ENCODE data around the gene ZNF300. TPM values are rescaled to one million over a fixed set of nuclear protein-coding genes. Genes with fewer than 3 reads are reported as not detected.
"Not testable (repeated sequence)": the region's sequence is repeated elsewhere in the genome, so short reads cannot be mapped to it uniquely, and the experiment has no call there.

ZNF300 gene
- total RNA-seq, 1 experiment from 2014 or later: 7.2 TPM

- H3K4me3 ChIP-seq: no peak overlapping the region
- no peaks in the 10 kb centered on the region; the same call in 1 of the 2 replicates for H3K9me3 ChIP-seq (replicated peaks)
- H3K36me3 ChIP-seq: no peaks in the 10 kb centered on the region
- no peaks in the 10 kb centered on the region for H3K4me1 ChIP-seq (replicated peaks)
- H3K27me3 ChIP-seq (replicated peaks): no peaks in the 10 kb centered on the region
- no peak for DNase-seq (ENCODE audit: low read depth in 1 of 2, low spot score in 2 of 2)
- H3K27ac ChIP-seq: no peak overlapping the region
These were observed 44.4 kb downstream of the ZNF300 start for GRCh38 chr5:150860246-150860821.

GRCh38 chr5:150856700-150857099 lies 48.1 kb downstream of the ZNF300 start:
- H3K36me3 ChIP-seq; DNase-seq (ENCODE audit: low read depth in 1 of 2, low spot score in 2 of 2); H3K4me3 ChIP-seq; H3K9me3 ChIP-seq (replicated peaks); H3K4me1 ChIP-seq (replicated peaks); H3K27me3 ChIP-seq (replicated peaks); H3K27ac ChIP-seq: not testable (repeated sequence)

- Histone ChIP-seq H3K27ac (no peak overlapping the region), H3K4me3 (no peak overlapping the region), H3K4me1 (replicated peaks) (no peaks in the 10 kb centered on the region), H3K27me3 (replicated peaks) (peaks cover 7% of the 10 kb centered on the region; the same call in 1 of the 2 replicates), H3K36me3 (no peaks in the 10 kb centered on the region), H3K9me3 (replicated peaks) (no peaks in the 10 kb centered on the region)
- no peak for DNase-seq (ENCODE audit: low read depth in 1 of 2, low spot score in 2 of 2)
These were observed 51.2 kb downstream of the ZNF300 start for GRCh38 chr5:150853561-150853960.

GRCh38 chr5:150851039-150851438 lies 53.7 kb downstream of the ZNF300 start:
- Histone ChIP-seq H3K27ac (no peak overlapping the region), H3K9me3 (replicated peaks) (no peaks in the 10 kb centered on the region), H3K4me1 (replicated peaks) (no peaks in the 10 kb centered on the region; the same call in 1 of the 2 replicates), H3K4me3 (no peak overlapping the region), H3K36me3 (no peaks in the 10 kb centered on the region), H3K27me3 (replicated peaks) (peaks cover 8% of the 10 kb centered on the region; the same call in 1 of the 2 replicates)
- DNase-seq (ENCODE audit: low read depth in 1 of 2, low spot score in 2 of 2): no peak

GRCh38 chr5:150848271-150848670 lies 56.5 kb downstream of the ZNF300 start:
- Histone ChIP-seq H3K4me1 (replicated peaks) (no peaks in the 10 kb centered on the region; the same call in 1 of the 2 replicates), H3K9me3 (replicated peaks) (no peaks in the 10 kb centered on the region), H3K27ac (no peak overlapping the region), H3K36me3 (no peaks in the 10 kb centered on the region), H3K4me3 (no peak overlapping the region), H3K27me3 (replicated peaks) (peaks cover 8% of the 10 kb centered on the region; the same call in 1 of the 2 replicates)
- DNase-seq (ENCODE audit: low read depth in 1 of 2, low spot score in 2 of 2): no peak

- H3K4me1 ChIP-seq (replicated peaks): no peaks in the 10 kb centered on the region; the same call in 1 of the 2 replicates
- no peaks in the 10 kb centered on the region for H3K36me3 ChIP-seq
- no peak overlapping the region for H3K27ac ChIP-seq
- peaks cover 4% of the 10 kb centered on the region; the same call in 1 of the 2 replicates for H3K27me3 ChIP-seq (replicated peaks)
- no peak overlapping the region for H3K4me3 ChIP-seq
- no peaks in the 10 kb centered on the region for H3K9me3 ChIP-seq (replicated peaks)
- DNase-seq (ENCODE audit: low read depth in 1 of 2, low spot score in 2 of 2): no peak
These were observed 57.5 kb downstream of the ZNF300 start for GRCh38 chr5:150847334-150847695.

- DNase-seq (ENCODE audit: low read depth in 1 of 2, low spot score in 2 of 2): peak in 1 of 2 experiments; percentile 63
- Histone ChIP-seq H3K9me3 (replicated peaks) (no peaks in the 10 kb centered on the region), H3K4me3 (no peak overlapping the region), H3K27ac (no peak overlapping the region), H3K36me3 (no peaks in the 10 kb centered on the region), H3K4me1 (replicated peaks) (no peaks in the 10 kb centered on the region; the same call in 1 of the 2 replicates), H3K27me3 (replicated peaks) (0 out of 2 replicates have a peak, but pooled peaks cover 2% of the 10 kb centered on the region)
These were observed 58.0 kb downstream of the ZNF300 start for GRCh38 chr5:150846654-150847333.

GRCh38 chr5:150846308-150846653 lies 58.5 kb downstream of the ZNF300 start, which contains the start of gene IRGM:
Gene IRGM (plus strand): TSS chr5:150846521. CDS start chr5:150848124, 1,603 bp downstream.
- not testable (repeated sequence) for H3K36me3 ChIP-seq; H3K4me1 ChIP-seq (replicated peaks); H3K9me3 ChIP-seq (replicated peaks); H3K4me3 ChIP-seq; DNase-seq (ENCODE audit: low read depth in 1 of 2, low spot score in 2 of 2); H3K27ac ChIP-seq; H3K27me3 ChIP-seq (replicated peaks)

GRCh38 chr5:150845185-150845859 lies 59.5 kb downstream of the ZNF300 start:
- not testable (repeated sequence) for H3K27ac ChIP-seq; H3K9me3 ChIP-seq (replicated peaks); DNase-seq (ENCODE audit: low read depth in 1 of 2, low spot score in 2 of 2); H3K4me3 ChIP-seq; H3K36me3 ChIP-seq; H3K4me1 ChIP-seq (replicated peaks); H3K27me3 ChIP-seq (replicated peaks)

Other genes with a start within 250 kb of the ZNF300 start
- 0.82 TPM in 1 of 2 replicates, not detected in the other for gene MYOZ3, start 243.7 kb downstream of the ZNF300 start, total RNA-seq (2014; rRNA removed; shearing (Covaris generic))
- gene RBM22, start 203.9 kb downstream of the ZNF300 start, total RNA-seq (2014; rRNA removed; shearing (Covaris generic)): 47.0 and 74.8 TPM in 2 replicates
- gene DCTN4, start 146.0 kb downstream of the ZNF300 start, total RNA-seq (2014; rRNA removed; shearing (Covaris generic)): 38.7 and 63.4 TPM in 2 replicates
- 9.7 and 14.3 TPM in 2 replicates for gene SMIM3, start 126.2 kb downstream of the ZNF300 start, total RNA-seq (2014; rRNA removed; shearing (Covaris generic))
- gene IRGM, start 58.5 kb downstream of the ZNF300 start, total RNA-seq (2014; rRNA removed; shearing (Covaris generic)): not detected in 2 replicates
- gene GPX3, start 115.6 kb upstream of the ZNF300 start, total RNA-seq (2014; rRNA removed; shearing (Covaris generic)): 10.5 and 12.2 TPM in 2 replicates
- 263 and 296 TPM in 2 replicates for gene TNIP1, start 176.1 kb upstream of the ZNF300 start, total RNA-seq (2014; rRNA removed; shearing (Covaris generic))